C4-2B (cell line): ENCODE data around the gene COL19A1.
"Not testable (repeated sequence)": the region's sequence is repeated elsewhere in the genome, so short reads cannot be mapped to it uniquely, and the experiment has no call there.

ENCODE experiments used
- H3K27ac ChIP-seq: fragments of 450-650 bp; 2 replicates; pipeline ENCODE4 v1.5.1; 2017
- ZFX ChIP-seq: fragments of 450-650 bp; IDR thresholded peaks from 2 replicates; pipeline ENCODE4 v1.6.1; 2017
- TF ChIP-seq, protein P1 (sequence below): fragments of 450-650 bp; conservative IDR thresholded peaks from 2 replicates; pipeline ENCODE4 v1.5.1; 2017; ENCODE audit warnings: mild to moderate bottlenecking

Gene COL19A1

DNA sequence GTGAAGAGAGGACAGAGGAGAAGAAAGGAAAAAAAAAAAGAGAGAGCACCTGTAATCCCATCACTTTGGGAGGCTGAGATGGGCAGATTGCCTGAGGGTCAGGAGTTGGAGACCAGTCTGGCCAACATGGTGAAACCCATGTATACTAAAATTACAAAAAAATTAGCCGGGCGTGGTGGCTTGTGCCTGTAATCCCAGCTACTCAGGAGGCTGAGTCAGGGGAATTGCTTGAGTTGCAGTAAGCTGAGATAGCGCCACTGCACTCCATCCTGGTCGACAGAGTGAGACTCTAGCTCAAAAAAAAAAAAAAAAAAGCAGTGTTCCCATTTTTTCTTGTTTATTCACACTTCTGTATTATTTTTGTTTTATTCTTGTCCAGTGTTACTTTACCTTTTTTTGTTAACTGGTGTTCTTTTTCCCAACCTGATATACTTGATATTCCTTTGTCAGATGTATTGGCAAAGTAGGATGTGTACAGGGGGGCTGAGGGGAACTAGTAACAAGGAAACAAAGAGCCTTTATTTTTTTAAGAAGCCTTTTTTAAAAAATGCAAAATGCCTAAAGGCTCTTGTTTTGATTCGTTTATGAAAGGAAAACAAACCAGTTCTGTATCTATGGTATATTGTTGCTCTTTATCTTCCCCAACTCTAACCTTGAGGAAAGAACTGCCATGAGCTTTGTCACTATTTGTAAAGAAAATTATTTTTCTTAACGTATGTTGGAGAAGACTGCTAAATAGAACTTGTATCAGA is 22.3 kb downstream of the COL19A1 start:
- TF ChIP-seq, protein P1, sequence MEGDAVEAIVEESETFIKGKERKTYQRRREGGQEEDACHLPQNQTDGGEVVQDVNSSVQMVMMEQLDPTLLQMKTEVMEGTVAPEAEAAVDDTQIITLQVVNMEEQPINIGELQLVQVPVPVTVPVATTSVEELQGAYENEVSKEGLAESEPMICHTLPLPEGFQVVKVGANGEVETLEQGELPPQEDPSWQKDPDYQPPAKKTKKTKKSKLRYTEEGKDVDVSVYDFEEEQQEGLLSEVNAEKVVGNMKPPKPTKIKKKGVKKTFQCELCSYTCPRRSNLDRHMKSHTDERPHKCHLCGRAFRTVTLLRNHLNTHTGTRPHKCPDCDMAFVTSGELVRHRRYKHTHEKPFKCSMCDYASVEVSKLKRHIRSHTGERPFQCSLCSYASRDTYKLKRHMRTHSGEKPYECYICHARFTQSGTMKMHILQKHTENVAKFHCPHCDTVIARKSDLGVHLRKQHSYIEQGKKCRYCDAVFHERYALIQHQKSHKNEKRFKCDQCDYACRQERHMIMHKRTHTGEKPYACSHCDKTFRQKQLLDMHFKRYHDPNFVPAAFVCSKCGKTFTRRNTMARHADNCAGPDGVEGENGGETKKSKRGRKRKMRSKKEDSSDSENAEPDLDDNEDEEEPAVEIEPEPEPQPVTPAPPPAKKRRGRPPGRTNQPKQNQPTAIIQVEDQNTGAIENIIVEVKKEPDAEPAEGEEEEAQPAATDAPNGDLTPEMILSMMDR, result no peak
- TF ChIP-seq ZFX, result no peak
- H3K27ac ChIP-seq, result no peak overlapping the region

DNA sequence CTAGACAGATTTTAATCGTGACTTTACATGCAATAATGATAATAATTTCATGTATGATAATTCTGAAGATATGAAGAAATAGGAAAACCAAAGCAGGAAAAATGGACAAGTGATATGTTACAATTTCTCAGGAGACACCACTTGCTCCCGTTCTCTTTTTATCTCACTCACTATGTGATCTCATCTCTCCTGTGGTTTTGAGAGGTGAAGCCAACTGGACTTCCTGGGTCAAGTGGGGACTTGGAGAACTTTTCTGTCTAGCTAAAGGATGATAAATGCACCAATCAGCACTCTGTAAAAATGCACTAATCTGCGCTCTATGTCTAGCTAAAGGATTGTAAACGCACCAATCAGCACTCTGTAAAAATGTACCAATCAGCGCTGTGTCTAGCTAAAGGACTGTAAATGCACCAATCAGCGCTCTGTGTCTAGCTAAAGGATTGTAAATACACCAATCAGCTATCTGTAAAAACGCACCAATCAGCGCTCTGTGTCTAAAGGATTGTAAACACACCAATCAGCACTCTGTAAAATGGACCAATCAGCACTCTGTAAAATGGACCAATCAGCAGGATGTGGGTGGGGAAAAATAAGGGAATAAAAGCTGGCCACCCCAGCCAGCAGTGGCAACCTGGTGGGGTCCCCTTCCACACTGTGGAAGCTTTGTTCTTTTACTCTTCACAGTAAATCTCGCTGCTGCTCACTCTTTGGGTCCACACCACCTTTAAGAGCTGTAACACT is 23.0 kb downstream of the COL19A1 start:
- H3K27ac ChIP-seq, result not testable (repeated sequence)

DNA sequence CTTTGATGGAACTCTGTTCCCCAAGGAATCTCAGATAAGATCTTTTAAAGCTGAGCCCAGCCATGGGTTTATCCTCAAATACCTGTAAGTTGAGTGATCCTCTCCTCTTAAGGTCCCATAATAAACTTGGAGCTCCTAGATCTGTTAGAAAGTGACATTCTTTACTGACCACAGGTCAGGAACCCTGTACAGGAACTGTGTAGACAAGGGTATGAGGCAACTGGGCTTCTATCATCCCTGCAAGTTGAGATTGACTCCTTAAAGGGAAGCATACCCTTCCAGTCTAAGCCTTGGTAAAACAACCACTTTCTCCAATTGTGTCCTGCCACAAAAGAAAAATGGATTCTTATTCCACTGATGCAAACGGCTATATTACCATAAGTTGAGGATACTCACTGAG is 26.2 kb downstream of the COL19A1 start:
- not testable (repeated sequence) for H3K27ac ChIP-seq

DNA sequence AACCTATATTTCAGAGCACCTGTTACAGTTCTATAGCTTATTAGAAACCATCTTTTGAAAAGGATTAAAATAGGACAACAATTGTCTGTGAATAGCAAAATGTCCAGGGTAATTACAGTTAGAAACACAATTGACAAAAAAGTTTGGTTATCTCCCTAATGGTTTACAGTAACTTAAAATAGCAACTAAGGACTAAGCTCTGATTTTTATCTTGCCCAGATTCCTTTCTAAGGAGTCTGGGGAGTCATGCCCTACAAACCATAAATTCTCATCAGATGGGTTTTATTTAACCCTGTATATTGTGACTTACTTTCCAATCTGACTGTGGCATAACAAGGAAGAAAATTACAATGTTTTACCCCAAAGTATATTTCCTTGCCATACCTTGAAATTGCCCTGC is 26.9 kb downstream of the COL19A1 start:
- not testable (repeated sequence) for H3K27ac ChIP-seq

DNA sequence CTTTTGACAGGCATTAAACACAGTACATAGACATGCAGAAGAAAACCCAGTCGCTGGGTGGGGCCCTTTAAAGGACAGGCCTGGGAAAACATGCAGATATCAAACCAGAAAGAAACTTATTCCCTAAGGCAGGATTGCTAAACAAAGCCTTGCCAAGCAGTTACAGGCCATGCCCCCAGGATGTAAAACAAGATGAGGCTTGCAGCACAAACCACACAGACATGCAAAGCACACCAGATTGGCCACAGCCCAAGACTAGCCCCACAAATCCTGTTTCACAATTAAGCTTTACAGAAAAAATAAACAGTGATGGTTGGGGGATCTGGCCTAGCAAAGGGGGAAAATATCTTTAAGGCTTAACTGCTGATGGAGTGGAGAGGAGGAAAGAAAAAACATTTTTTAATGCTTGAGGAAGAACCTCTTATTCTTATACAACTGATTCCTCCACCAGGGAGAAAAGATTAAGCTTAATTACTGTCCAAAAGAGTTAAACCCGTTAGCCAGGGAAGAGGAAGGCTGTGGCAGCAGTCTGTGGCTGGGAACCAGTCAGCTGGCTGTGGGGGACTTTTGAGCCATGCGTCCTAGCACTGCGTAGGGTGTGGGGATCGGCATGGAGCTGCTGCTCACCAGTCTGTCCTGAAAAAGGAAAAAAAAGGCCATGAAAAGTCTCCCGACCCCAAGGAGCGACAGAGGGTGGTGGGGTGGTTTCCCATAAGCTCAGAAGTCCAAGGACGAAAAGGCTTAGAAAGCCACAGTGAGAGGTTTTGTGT is 28.4 kb downstream of the COL19A1 start:
- H3K27ac ChIP-seq, result no peak overlapping the region
- no peak for TF ChIP-seq ZFX
- TF ChIP-seq, protein P1, result no peak

DNA sequence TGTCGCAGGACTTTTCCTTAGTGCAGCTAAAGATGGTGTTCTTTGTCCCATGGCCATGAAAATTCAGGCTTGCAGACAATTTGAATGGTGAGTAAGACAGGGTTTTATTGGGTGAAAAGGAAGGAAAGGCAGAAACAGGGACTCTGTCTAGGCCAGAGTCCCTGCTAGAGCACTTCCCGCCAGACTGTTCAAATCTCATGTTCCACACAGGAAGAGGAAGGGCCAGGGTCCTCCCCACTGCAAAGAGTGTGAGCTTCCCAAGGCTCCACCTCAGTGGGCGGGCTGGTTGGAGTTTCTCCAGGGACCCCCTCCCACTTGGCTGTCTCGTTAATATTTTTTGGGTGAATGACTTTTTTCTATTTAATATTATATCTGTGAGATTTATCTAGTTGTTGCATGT is 29.0 kb downstream of the COL19A1 start:
- TF ChIP-seq, protein P1, result no peak
- TF ChIP-seq ZFX, result no peak
- H3K27ac ChIP-seq, result no peak overlapping the region

DNA sequence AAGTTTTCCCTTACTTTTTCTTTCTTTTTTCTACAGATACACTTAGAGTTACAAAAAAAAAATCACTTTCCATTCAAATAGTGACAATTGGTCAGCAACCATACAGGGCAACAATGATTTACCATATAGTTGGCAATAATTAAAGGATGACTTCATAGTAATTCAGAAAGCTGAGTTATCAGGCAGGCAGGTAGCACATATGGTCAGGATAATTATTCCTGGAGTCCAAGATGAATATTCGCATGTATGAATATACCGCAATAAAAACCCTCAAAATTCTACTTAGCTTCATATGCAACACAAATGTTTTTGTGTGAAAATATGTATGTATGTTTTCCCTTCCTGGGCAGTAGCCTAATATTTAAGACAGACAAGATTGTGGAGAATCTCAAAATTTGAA is 34.5 kb downstream of the COL19A1 start:
- TF ChIP-seq, protein P1, result no peak
- TF ChIP-seq ZFX, result no peak
- no peak overlapping the region for H3K27ac ChIP-seq

DNA sequence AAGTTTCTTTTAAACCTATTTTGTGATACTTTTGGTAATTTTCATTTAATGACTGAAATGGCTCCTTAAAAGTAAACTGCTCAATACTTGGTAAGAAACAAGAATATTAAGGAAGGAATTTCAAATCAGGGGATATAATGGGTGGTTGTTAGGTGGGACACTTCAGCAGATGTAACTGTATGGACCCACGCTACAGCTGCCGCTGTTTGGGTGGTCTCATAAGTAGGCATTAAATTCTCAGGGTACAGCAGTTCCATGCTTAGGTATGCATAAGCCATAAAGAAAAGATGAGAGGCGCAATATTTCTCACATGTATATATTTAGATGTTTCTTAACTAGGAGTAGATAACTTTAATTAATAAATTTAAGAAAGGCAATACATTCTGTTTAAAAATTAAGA is 35.0 kb downstream of the COL19A1 start:
- no peak overlapping the region for H3K27ac ChIP-seq
- TF ChIP-seq, protein P1, result no peak
- TF ChIP-seq ZFX, result no peak
